H9 (cell line): ENCODE data around the gene FKBP4. TPM values are rescaled to one million over a fixed set of nuclear protein-coding genes. Genes with fewer than 3 reads are reported as not detected.

Experiments used
- DNase-seq: peaks from one replicate; pipeline ENCODE4 v3.0.0-alpha.2; 2017
- H2AFZ ChIP-seq: one replicate; pipeline ENCODE4 v1.6.1; 2013; ENCODE audit warnings: mild to moderate bottlenecking, low read length, control low read depth, moderate library complexity
- H2AK5ac ChIP-seq: 2 replicates; pipeline ENCODE4 v1.6.1; 2013; ENCODE audit warnings: low read length, control low read depth, mixed read lengths; ENCODE audit not compliant: insufficient read length
- H2BK120ac ChIP-seq: one replicate; pipeline ENCODE4 v1.6.1; 2013; ENCODE audit warnings: low read depth, mild to moderate bottlenecking, low read length, control low read depth, inconsistent platforms; ENCODE audit not compliant: poor library complexity, severe bottlenecking
- H2BK12ac ChIP-seq: 2 replicates; pipeline ENCODE4 v1.6.1; 2013; ENCODE audit warnings: low read length, control low read depth, mixed read lengths, low read depth; ENCODE audit not compliant: insufficient read length
- H2BK15ac ChIP-seq: 2 replicates; pipeline ENCODE4 v1.6.1; 2013; ENCODE audit warnings: low read depth, low read length, control low read depth
- H2BK20ac ChIP-seq: one replicate; pipeline ENCODE4 v1.6.1; 2013; ENCODE audit warnings: low read depth, mild to moderate bottlenecking, low read length, control low read depth, inconsistent platforms; ENCODE audit not compliant: poor library complexity, severe bottlenecking
- H2BK5ac ChIP-seq: 2 replicates; pipeline ENCODE4 v1.6.1; 2013; ENCODE audit warnings: low read length, control low read depth, mixed read lengths; ENCODE audit not compliant: insufficient read length
- H3K14ac ChIP-seq: 2 replicates; pipeline ENCODE4 v1.6.1; 2013; ENCODE audit warnings: low read length, control low read depth; ENCODE audit not compliant: insufficient read depth
- H3K18ac ChIP-seq: 2 replicates; pipeline ENCODE4 v1.6.1; 2013; ENCODE audit warnings: low read depth, mild to moderate bottlenecking, mixed read lengths, low read length, control low read depth; ENCODE audit not compliant: insufficient read length
- H3K23ac ChIP-seq: 2 replicates; pipeline ENCODE4 v1.6.1; 2013; ENCODE audit warnings: low read length, control low read depth, mixed read lengths, low read depth; ENCODE audit not compliant: insufficient read length
- H3K23me2 ChIP-seq: 2 replicates; pipeline ENCODE4 v1.6.1; 2013; ENCODE audit warnings: low read depth, mild to moderate bottlenecking, mixed read lengths, low read length, control low read depth; ENCODE audit not compliant: insufficient read length, poor library complexity, severe bottlenecking
- H3K27ac ChIP-seq: 2 replicates; pipeline ENCODE4 v1.5.1; 2013; ENCODE audit warnings: low read length, control low read depth, mixed read lengths, low read depth; ENCODE audit not compliant: insufficient read length
- H3K27me3 ChIP-seq: 2 replicates; pipeline ENCODE4 v1.6.1; 2013; ENCODE audit warnings: low read length, control low read depth, inconsistent platforms; ENCODE audit not compliant: insufficient read depth
- H3K4ac ChIP-seq: 2 replicates; pipeline ENCODE4 v1.6.1; 2013; ENCODE audit warnings: low read depth, mild to moderate bottlenecking, control low read depth, inconsistent platforms, low read length, moderate library complexity
- H3K4me1 ChIP-seq: 2 replicates; pipeline ENCODE4 v1.6.1; 2013; ENCODE audit warnings: low read length, control low read depth, inconsistent platforms; ENCODE audit not compliant: insufficient read depth
- H3K4me2 ChIP-seq: 2 replicates; pipeline ENCODE4 v1.6.1; 2013; ENCODE audit warnings: low read length, control low read depth, mixed read lengths; ENCODE audit not compliant: insufficient read length, insufficient read depth
- H3K56ac ChIP-seq: 2 replicates; pipeline ENCODE4 v1.6.1; 2013; ENCODE audit warnings: low read depth, mild to moderate bottlenecking, mixed read lengths, low read length, control low read depth; ENCODE audit not compliant: insufficient read length
- H3K79me1 ChIP-seq: 2 replicates; pipeline ENCODE4 v1.6.1; 2013; ENCODE audit warnings: low read depth, mild to moderate bottlenecking, moderate library complexity, low read length, control low read depth, inconsistent platforms; ENCODE audit not compliant: insufficient read depth, poor library complexity, severe bottlenecking
- H3K79me2 ChIP-seq: 2 replicates; pipeline ENCODE4 v1.6.1; 2013; ENCODE audit warnings: low read length, control low read depth, inconsistent platforms; ENCODE audit not compliant: insufficient read depth
- H3K9ac ChIP-seq: 2 replicates; pipeline ENCODE4 v1.6.1; 2013; ENCODE audit warnings: low read length, control low read depth, mixed read lengths; ENCODE audit not compliant: insufficient read length; ENCODE audit errors: extremely low read depth
- H3K9me3 ChIP-seq: one replicate; pipeline ENCODE4 v1.6.1; 2013; ENCODE audit warnings: low read depth, low read length, inconsistent platforms; ENCODE audit not compliant: control insufficient read depth
- H3T11ph ChIP-seq: one replicate; pipeline ENCODE4 v1.6.1; 2013; ENCODE audit warnings: mild to moderate bottlenecking, low read length, control low read depth, inconsistent platforms
- H4K20me1 ChIP-seq: one replicate; pipeline ENCODE4 v1.6.1; 2013; ENCODE audit not compliant: control insufficient read depth, insufficient read length, insufficient read depth
- H4K5ac ChIP-seq: 2 replicates; pipeline ENCODE4 v1.6.1; 2013; ENCODE audit warnings: low read depth, mild to moderate bottlenecking, mixed read lengths, low read length, control low read depth; ENCODE audit not compliant: insufficient read length
- H4K8ac ChIP-seq: replicated peaks from 2 replicates; pipeline ENCODE4 v1.6.1; 2013; ENCODE audit warnings: low read length, control low read depth, mixed read lengths, low read depth; ENCODE audit not compliant: insufficient read length
- H4K91ac ChIP-seq: 2 replicates; pipeline ENCODE4 v1.6.1; 2013; ENCODE audit warnings: low read depth, mild to moderate bottlenecking, moderate library complexity, mixed read lengths, low read length, control low read depth; ENCODE audit not compliant: insufficient read length
- H3K27ac Mint-ChIP-seq, 3 experiments: 2 replicates in 2 of 3; 3 replicates in 1 of 3; pipeline ENCODE4 v1.8.0; 2020 to 2021; ENCODE audit warnings: mixed read lengths in 3 of 3, mild to moderate bottlenecking in 1 of 3, moderate library complexity in 1 of 3
- H3K27me3 Mint-ChIP-seq: 2 replicates; pipeline ENCODE4 v1.8.0; 2021; ENCODE audit warnings: low read depth, mild to moderate bottlenecking, moderate library complexity, mixed read lengths
- H3K36me3 Mint-ChIP-seq, 3 experiments: 2 replicates in 2 of 3; 3 replicates in 1 of 3; pipeline ENCODE4 v1.8.0; 2020 to 2021; ENCODE audit warnings: low read depth in 3 of 3, mixed read lengths in 3 of 3; ENCODE audit not compliant: insufficient read depth in 1 of 3
- H3K4me1 Mint-ChIP-seq, 2 experiments: 2 replicates each; pipeline ENCODE4 v1.8.0; 2020; ENCODE audit warnings: mixed read lengths in 2 of 2
- H3K4me3 Mint-ChIP-seq, 2 experiments: 2 replicates in 1 of 2; 3 replicates in 1 of 2; pipeline ENCODE4 v1.8.0; 2020 to 2021; ENCODE audit warnings: mild to moderate bottlenecking in 2 of 2, mixed read lengths in 2 of 2, moderate library complexity in 1 of 2
- H3K9me3 Mint-ChIP-seq, 2 experiments: 2 replicates in 1 of 2; 3 replicates in 1 of 2; pipeline ENCODE4 v1.8.0; 2020; ENCODE audit warnings: mild to moderate bottlenecking in 2 of 2, mixed read lengths in 2 of 2, moderate library complexity in 1 of 2
- WGBS: extraction: QIAGEN DNeasy Blood & Tissue Kit; methylation state at CpG from one replicate; pipeline ENCODE4 v1.1.7; 2013; ENCODE audit warnings: missing lambda C conversion rate, low lambda C conversion rate, mixed read lengths; ENCODE audit not compliant: insufficient read length; ENCODE audit errors: extremely low coverage; 5-methylcytosine and 5-hydroxymethylcytosine counted together
- total RNA-seq: library from RNA; stranded (reverse); gene quantifications from 2 replicates; pipeline ENCODE4 v1.2.1, GENCODE V29; 2021
- TF ChIP-seq, protein P1 (sequence below): fragments of 200-600 bp; sonication (generic); conservative IDR thresholded peaks from 3 replicates; pipeline ENCODE4 v1.8.0; 2021; ENCODE audit warnings: antibody characterized with exemption, mild to moderate bottlenecking

Gene FKBP4
- total RNA-seq, 1 experiment from 2014 or later = 221 TPM

DNA sequence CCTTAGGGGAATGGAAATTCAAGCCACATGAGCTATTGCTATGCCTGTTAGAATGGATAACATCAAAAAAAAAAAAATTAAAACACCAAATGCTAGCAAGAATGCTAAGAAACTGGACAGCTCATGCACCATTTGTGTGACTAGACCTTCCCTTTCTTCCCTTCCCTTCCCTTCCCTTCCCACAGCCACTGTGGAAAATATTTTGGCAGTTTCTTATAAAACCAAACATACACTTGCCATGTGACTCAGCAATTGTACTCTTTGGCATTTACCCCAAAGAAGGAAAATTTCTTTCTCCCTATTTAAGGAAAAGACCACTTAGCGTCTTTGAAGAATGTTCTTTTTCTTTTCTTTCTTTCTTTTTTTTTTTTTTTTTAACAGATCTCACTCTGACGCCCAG is 49.1 kb upstream of the FKBP4 start:
- Histone ChIP-seq H3K9ac (no peak overlapping the region), H3K56ac (no peak overlapping the region), H4K91ac (no peak overlapping the region), H3K27me3 (no peaks in the 10 kb centered on the region), H3K23me2 (no peaks in the 10 kb centered on the region), H2BK20ac (no peak overlapping the region), H2BK5ac (no peak overlapping the region), H3K4me2 (no peak overlapping the region), H3K27ac (no peak overlapping the region), H2AFZ (no peak overlapping the region), H2BK12ac (no peak overlapping the region), H3K23ac (no peak overlapping the region), H2AK5ac (no peak overlapping the region), H3K79me2 (no peaks in the 10 kb centered on the region), H3K9me3 (no peaks in the 10 kb centered on the region), H3K4ac (no peak overlapping the region), H4K8ac (no peak overlapping the region), H3K18ac (no peak overlapping the region), H2BK15ac (no peak overlapping the region), H2BK120ac (no peak overlapping the region), H3K4me1 (peaks cover 6% of the 10 kb centered on the region; the same call in 1 of the 2 replicates), H4K20me1 (no peaks in the 10 kb centered on the region), H3K79me1 (no peaks in the 10 kb centered on the region), H3K14ac (no peak overlapping the region), H3T11ph (no peak overlapping the region), H4K5ac (no peak overlapping the region)
- Mint-ChIP-seq H3K36me3 (no peaks in the 10 kb centered on the region; a peak in 1 of 7 replicates), H3K27ac (no peak overlapping the region), H3K4me3 (no peak overlapping the region), H3K4me1 (peaks cover 20 to 24% of the 10 kb centered on the region in 2 experiments), H3K9me3 (peaks cover 0 to 3% of the 10 kb centered on the region in 2 experiments; a peak in 3 of 5 replicates), H3K27me3 (peaks cover 18% of the 10 kb centered on the region)
- TF ChIP-seq, protein P1, sequence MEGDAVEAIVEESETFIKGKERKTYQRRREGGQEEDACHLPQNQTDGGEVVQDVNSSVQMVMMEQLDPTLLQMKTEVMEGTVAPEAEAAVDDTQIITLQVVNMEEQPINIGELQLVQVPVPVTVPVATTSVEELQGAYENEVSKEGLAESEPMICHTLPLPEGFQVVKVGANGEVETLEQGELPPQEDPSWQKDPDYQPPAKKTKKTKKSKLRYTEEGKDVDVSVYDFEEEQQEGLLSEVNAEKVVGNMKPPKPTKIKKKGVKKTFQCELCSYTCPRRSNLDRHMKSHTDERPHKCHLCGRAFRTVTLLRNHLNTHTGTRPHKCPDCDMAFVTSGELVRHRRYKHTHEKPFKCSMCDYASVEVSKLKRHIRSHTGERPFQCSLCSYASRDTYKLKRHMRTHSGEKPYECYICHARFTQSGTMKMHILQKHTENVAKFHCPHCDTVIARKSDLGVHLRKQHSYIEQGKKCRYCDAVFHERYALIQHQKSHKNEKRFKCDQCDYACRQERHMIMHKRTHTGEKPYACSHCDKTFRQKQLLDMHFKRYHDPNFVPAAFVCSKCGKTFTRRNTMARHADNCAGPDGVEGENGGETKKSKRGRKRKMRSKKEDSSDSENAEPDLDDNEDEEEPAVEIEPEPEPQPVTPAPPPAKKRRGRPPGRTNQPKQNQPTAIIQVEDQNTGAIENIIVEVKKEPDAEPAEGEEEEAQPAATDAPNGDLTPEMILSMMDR = no peak
- WGBS = no CpG with 5 or more reads among the region's 2 CpGs
- no peak for DNase-seq
